K562 (cell line): ENCODE results near the gene HLA-DMB. TPM values are rescaled to one million over a fixed set of nuclear protein-coding genes. Genes with fewer than 3 reads are reported as not detected.

ENCODE experiments used
- ATAC-seq: fragments of 200-7000 bp; cut with Tn5 transposase; 3 replicates; pipeline ENCODE4 v1.9.1; 2020; ENCODE audit warnings: moderate library complexity
- BruUV-seq: library from RNA; stranded (reverse); fragments of 400-500 nt; replicated peaks from 2 replicates; lab custom pipeline; 2021; lab: Mats Ljungman, UMichigan
- CTCF ChIA-PET: fragments of 300-600 bp; formaldehyde crosslinking; extraction: SDS; loops from one replicate; lab custom pipeline; 2021; ENCODE audit warnings: low intra/inter-chr PET ratio; lab: Yijun Ruan, JAX
- POLR2A ChIA-PET: fragments of 300-600, 350-650 bp; sonication (Branson Sonifier 250); formaldehyde crosslinking; extraction: SDS; loops from one replicate; lab custom pipeline; 2021; ENCODE audit warnings: antibody characterized with exemption, inconsistent platforms; lab: Yijun Ruan, JAX
- DNase-seq, 4 experiments: peaks; one replicate each; pipeline versions ENCODE4 v3.0.0 to v3.0.0-alpha.2; 2011 to 2018; ENCODE audit warnings: low spot score in 3 of 4, mixed read lengths in 3 of 4; ENCODE audit errors: extremely low read depth in 1 of 4
- FAIRE-seq: peaks from 2 replicates; lab custom pipeline; 2011; peaks lifted over from hg19 to GRCh38; lab: Jason Lieb, UNC
- H2AFZ ChIP-seq: 2 replicates; pipeline ENCODE4 v1.6.0; 2011; ENCODE audit warnings: low read depth, low read length, control low read depth, inconsistent platforms
- H3K27ac ChIP-seq: fragments of 200-600 bp; 3 replicates; pipeline ENCODE4 v1.8.0; 2011; ENCODE audit warnings: low read depth, mild to moderate bottlenecking, control low read depth, inconsistent platforms, low read length, moderate library complexity, mixed read lengths; ENCODE audit errors: extremely low read depth
- H3K27me3 ChIP-seq, 2 experiments: fragments of 300-600 bp in 1 of 2; 2 replicates in 1 of 2; 3 replicates in 1 of 2; pipeline versions ENCODE4 v1.6.0 to v1.8.0; 2011; ENCODE audit warnings: inconsistent platforms in 2 of 2, low read length in 2 of 2, mild to moderate bottlenecking in 1 of 2, mixed read lengths in 1 of 2, moderate library complexity in 1 of 2; ENCODE audit not compliant: control insufficient read depth in 2 of 2, insufficient read depth in 2 of 2
- H3K36me3 ChIP-seq: fragments of 300-600 bp; 3 replicates; pipeline ENCODE4 v1.8.0; 2011; ENCODE audit warnings: mild to moderate bottlenecking, low read length, inconsistent platforms; ENCODE audit not compliant: control insufficient read depth, insufficient read depth
- H3K4me1 ChIP-seq, 2 experiments: fragments of 200-600 bp in 1 of 2; replicated peaks in 1 of 2; 2 replicates in 1 of 2; 3 replicates in 1 of 2; pipeline versions ENCODE4 v1.5.1 to v1.8.0; 2011; ENCODE audit warnings: inconsistent platforms in 2 of 2, low read length in 2 of 2, mild to moderate bottlenecking in 1 of 2, mixed read lengths in 1 of 2, moderate library complexity in 1 of 2; ENCODE audit not compliant: control insufficient read depth in 2 of 2, insufficient read depth in 2 of 2
- H3K4me2 ChIP-seq: 2 replicates; pipeline ENCODE4 v1.6.1; 2011; ENCODE audit warnings: low read length, control low read depth, inconsistent platforms, mixed read lengths; ENCODE audit not compliant: insufficient read depth
- H3K4me3 ChIP-seq: fragments of 200-600 bp; sonication (generic), shearing (Covaris generic); 2 replicates; pipeline ENCODE4 v1.5.1; 2016; ENCODE audit warnings: control low read depth, inconsistent platforms
- H3K79me2 ChIP-seq: fragments of 200-600 bp; 3 replicates; pipeline ENCODE4 v1.8.0; 2011; ENCODE audit warnings: low read length, inconsistent platforms; ENCODE audit not compliant: control insufficient read depth, insufficient read depth
- H3K9ac ChIP-seq, 2 experiments: 2 replicates each; pipeline versions ENCODE4 v1.6.0 to v1.6.1; 2011; ENCODE audit warnings: low read depth in 2 of 2, low read length in 2 of 2, control low read depth in 1 of 2, inconsistent platforms in 1 of 2, mild to moderate bottlenecking in 1 of 2, mixed read lengths in 1 of 2; ENCODE audit not compliant: insufficient read depth in 1 of 2
- H3K9me1 ChIP-seq: one replicate; pipeline ENCODE4 v1.6.0; 2011; ENCODE audit warnings: inconsistent platforms, mild to moderate bottlenecking, low read length, moderate library complexity; ENCODE audit not compliant: control insufficient read depth, insufficient read depth
- H3K9me3 ChIP-seq: replicated peaks from 2 replicates; pipeline ENCODE4 v1.5.1; 2011; ENCODE audit warnings: low read depth, low read length, inconsistent platforms; ENCODE audit not compliant: control insufficient read depth, insufficient read depth
- H4K20me1 ChIP-seq: replicated peaks from 2 replicates; pipeline ENCODE4 v1.6.1; 2011; ENCODE audit warnings: low read length, inconsistent platforms, mixed read lengths; ENCODE audit not compliant: control insufficient read depth, insufficient read depth
- ARID3A ChIP-seq: IDR thresholded peaks from 2 replicates; pipeline ENCODE4 v1.6.1; 2012; ENCODE audit warnings: low read depth, low read length, improper control_type of control experiment, borderline replicate concordance
- ARID3B ChIP-seq: fragments of 250-450 bp; sonication (Bioruptor Pico); IDR thresholded peaks from 2 replicates; pipeline ENCODE4 v1.4.0; 2020; ENCODE audit warnings: borderline replicate concordance
- CEBPB ChIP-seq: fragments of 450-650 bp; IDR thresholded peaks from 2 replicates; pipeline ENCODE4 v1.6.1; 2016; ENCODE audit warnings: missing genetic modification characterization, missing compliant biosample characterization
- FOS ChIP-seq: IDR thresholded peaks from 3 replicates; pipeline ENCODE4 v1.6.1; 2011; ENCODE audit not compliant: insufficient read length; ENCODE audit errors: extremely low read depth
- FOXP4 ChIP-seq: sonication (generic); formaldehyde crosslinking; IDR thresholded peaks from 2 replicates; pipeline ENCODE4 v1.8.0; 2022; ENCODE audit warnings: mild to moderate bottlenecking, missing genetic modification reagents, borderline replicate concordance
- L3MBTL2 ChIP-seq: fragments of 450-650 bp; IDR thresholded peaks from 2 replicates; pipeline ENCODE4 v1.6.1; 2016; ENCODE audit warnings: mild to moderate bottlenecking, moderate library complexity
- NR1H2 ChIP-seq: sonication (generic); formaldehyde crosslinking; IDR thresholded peaks from 2 replicates; pipeline ENCODE4 v1.4.0; 2020; ENCODE audit warnings: mild to moderate bottlenecking, missing genetic modification reagents
- NUFIP1 ChIP-seq: fragments of 450-650 bp; IDR thresholded peaks from 2 replicates; pipeline ENCODE4 v1.6.1; 2018; ENCODE audit not compliant: partially characterized antibody
- PHB ChIP-seq: fragments of 250-450 bp; sonication (Bioruptor Pico); IDR thresholded peaks from 2 replicates; pipeline ENCODE4 v1.5.0; 2021
- RBM25 ChIP-seq: fragments of 200-400 bp; formaldehyde crosslinking; IDR thresholded peaks from 2 replicates; pipeline ENCODE4 v1.6.1; 2018; ENCODE audit warnings: low read length, low read depth, moderate library complexity; ENCODE audit not compliant: severe bottlenecking
- USF2 ChIP-seq: sonication (generic); formaldehyde crosslinking; IDR thresholded peaks from 2 replicates; pipeline ENCODE4 v1.5.0; 2020; ENCODE audit warnings: missing genetic modification reagents
- ZBTB5 ChIP-seq: fragments of 450-650 bp; IDR thresholded peaks from 2 replicates; pipeline ENCODE4 v1.6.1; 2017; ENCODE audit warnings: antibody characterized with exemption
- ZNF175 ChIP-seq: fragments of 200-800 bp; sonication (Bioruptor generic); IDR thresholded peaks from 2 replicates; pipeline ENCODE4 v1.6.1; 2016; ENCODE audit warnings: low read depth, mild to moderate bottlenecking, missing genetic modification characterization, missing compliant biosample characterization
- WGBS: fragments of 100-300 bp; shearing (Covaris generic); methylation state at CpG from one replicate; pipeline ENCODE4 v1.1.6; 2016; ENCODE audit warnings: low coverage, mixed read lengths; ENCODE audit not compliant: insufficient coverage; ENCODE audit errors: missing lambda C conversion rate; 5-methylcytosine and 5-hydroxymethylcytosine counted together
- in situ Hi-C: fragments of 300-500 bp; cut with MboI; formaldehyde crosslinking; loops from 4 replicates; pipeline ENCODE4 v1.15.0; 2018; ENCODE audit warnings: inconsistent platforms, mixed read lengths
- intact Hi-C: fragments of 100-400 bp; cut with micrococcal nuclease; formaldehyde crosslinking; loops from 2 replicates; pipeline ENCODE4 v1.14.2; 2022
- polyA plus RNA-seq, 8 experiments: library from polyadenylated mRNA; depleted of rRNA in 4 of 8; stranded (reverse) in 5 of 8; unstranded in 3 of 8; fragments of >200 nt; fragmentation: Nextera tagmentation in 2 of 8; fragmentation: Illumina TruSeq in 1 of 8; extraction: Ambion mirVana in 2 of 8; extraction: Trizol in 1 of 8; gene quantifications; 2 replicates each; pipeline versions ENCODE4 v1.2.1 to v1.2.3, GENCODE V29; 2011 to 2014; ENCODE audit warnings: inconsistent platforms in 1 of 8, missing spikeins in 1 of 8
- total RNA-seq, 7 experiments: library from RNA; depleted of rRNA in 6 of 7; stranded (reverse); fragments of >200 nt in 6 of 7; fragmentation: Illumina TruSeq in 2 of 7; extraction: Trizol in 2 of 7; gene quantifications; 2 replicates each; pipeline versions ENCODE4 v1.2.1 to v1.2.3, GENCODE V29; 2011 to 2021; ENCODE audit warnings: low replicate concordance in 1 of 7

Gene HLA-DMB
- total and polyA plus RNA-seq, 9 of the 15 experiments (the other 6 are each of a cell fraction or from before 2014, with no cell fraction given), result 0.38 TPM; not detected in 8

GRCh38 chr6:32954267-32954666 lies 13.4 kb upstream of the HLA-DMB start:
- H3K27me3 ChIP-seq, result peaks cover 1 to 18% of the 10 kb centered on the region in 2 experiments; a peak in 3 of 5 replicates
- no peak overlapping the region for H3K4me3 ChIP-seq
- H3K4me1 ChIP-seq, result no peaks in the 10 kb centered on the region; a peak in 1 of 5 replicates
- H3K9me1 ChIP-seq, result no peaks in the 10 kb centered on the region
- CTCF ChIA-PET, result no interaction called here
- FAIRE-seq, result no peak
- no TSS peak for BruUV-seq
- POLR2A ChIA-PET, result interaction anchor here (0.8 to 13.5 kb wide), 6 partner anchors 12 to 101 kb away, joined by 3 to 309 read pairs (median 4); partner anchors contain the start of genes BRD2 and TAP1
- H3K9me3 ChIP-seq, result no peaks in the 10 kb centered on the region
- intact Hi-C loops, result no loop called here
- no peak for DNase-seq
- no peaks in the 10 kb centered on the region for H3K36me3 ChIP-seq
- H3K27ac ChIP-seq, result no peak overlapping the region
- 27% methylated on average over 4 of the region's 4 CpGs for WGBS
- H3K79me2 ChIP-seq, result no peaks in the 10 kb centered on the region
- no peak for ATAC-seq
- H3K9ac ChIP-seq, result no peak overlapping the region
- no peak overlapping the region for H3K4me2 ChIP-seq
- in situ Hi-C loops, result loop anchor here (25.0 kb wide), 1 partner anchor 1417 kb away; the partner anchor contains the start of genes ATP6V1G2, DDX39B, MCCD1 and NFKBIL1
- no peaks in the 10 kb centered on the region for H4K20me1 ChIP-seq
- no peak overlapping the region for H2AFZ ChIP-seq
- TF ChIP-seq FOXP4 (CRISPR knock-in tag) (no peak), RBM25 (no peak), ZBTB5 (no peak), NUFIP1 (no peak), L3MBTL2 (no peak), PHB (CRISPR knock-in tag) (no peak), ZNF175 (no peak), CEBPB (tag) (no peak), NR1H2 (CRISPR knock-in tag) (no peak), USF2 (no peak), ARID3A (no peak), ARID3B (no peak), FOS (no peak)
